Subcutaneous adipose tissue (tissue), 4 donors: ENCODE data around the gene FOCAD. TPM values are rescaled to one million over a fixed set of nuclear protein-coding genes. Genes with fewer than 3 reads are reported as not detected.

Source experiments
- total RNA-seq, 4 donors: library from RNA; depleted of rRNA; stranded (reverse); fragments of >200 nt; gene quantifications; one replicate each; pipeline ENCODE4 v1.1.0, GENCODE V29; 2016
- TF ChIP-seq, protein P1 (sequence below): fragments of 450-650 bp; IDR thresholded peaks from one replicate; pipeline ENCODE4 v1.5.1; 2016; ENCODE audit warnings: low read depth, mild to moderate bottlenecking, control low read depth, antibody characterized with exemption, moderate library complexity

Gene FOCAD
- total RNA-seq, 4 donors from 2014 or later: 24.6 to 31.7 (median 27.5) TPM

- TF ChIP-seq, protein P1, sequence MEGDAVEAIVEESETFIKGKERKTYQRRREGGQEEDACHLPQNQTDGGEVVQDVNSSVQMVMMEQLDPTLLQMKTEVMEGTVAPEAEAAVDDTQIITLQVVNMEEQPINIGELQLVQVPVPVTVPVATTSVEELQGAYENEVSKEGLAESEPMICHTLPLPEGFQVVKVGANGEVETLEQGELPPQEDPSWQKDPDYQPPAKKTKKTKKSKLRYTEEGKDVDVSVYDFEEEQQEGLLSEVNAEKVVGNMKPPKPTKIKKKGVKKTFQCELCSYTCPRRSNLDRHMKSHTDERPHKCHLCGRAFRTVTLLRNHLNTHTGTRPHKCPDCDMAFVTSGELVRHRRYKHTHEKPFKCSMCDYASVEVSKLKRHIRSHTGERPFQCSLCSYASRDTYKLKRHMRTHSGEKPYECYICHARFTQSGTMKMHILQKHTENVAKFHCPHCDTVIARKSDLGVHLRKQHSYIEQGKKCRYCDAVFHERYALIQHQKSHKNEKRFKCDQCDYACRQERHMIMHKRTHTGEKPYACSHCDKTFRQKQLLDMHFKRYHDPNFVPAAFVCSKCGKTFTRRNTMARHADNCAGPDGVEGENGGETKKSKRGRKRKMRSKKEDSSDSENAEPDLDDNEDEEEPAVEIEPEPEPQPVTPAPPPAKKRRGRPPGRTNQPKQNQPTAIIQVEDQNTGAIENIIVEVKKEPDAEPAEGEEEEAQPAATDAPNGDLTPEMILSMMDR: no peak
Measured at GRCh38 chr9:20944507-20944906, 260.4 kb downstream of the FOCAD start.

- TF ChIP-seq, protein P1: no peak
Measured at GRCh38 chr9:20945269-20945668, 261.2 kb downstream of the FOCAD start.

GRCh38 chr9:20945856-20946255 lies 261.8 kb downstream of the FOCAD start:
- TF ChIP-seq, protein P1: no peak

GRCh38 chr9:20948703-20949102 lies 264.6 kb downstream of the FOCAD start:
- TF ChIP-seq, protein P1: no peak

DNA sequence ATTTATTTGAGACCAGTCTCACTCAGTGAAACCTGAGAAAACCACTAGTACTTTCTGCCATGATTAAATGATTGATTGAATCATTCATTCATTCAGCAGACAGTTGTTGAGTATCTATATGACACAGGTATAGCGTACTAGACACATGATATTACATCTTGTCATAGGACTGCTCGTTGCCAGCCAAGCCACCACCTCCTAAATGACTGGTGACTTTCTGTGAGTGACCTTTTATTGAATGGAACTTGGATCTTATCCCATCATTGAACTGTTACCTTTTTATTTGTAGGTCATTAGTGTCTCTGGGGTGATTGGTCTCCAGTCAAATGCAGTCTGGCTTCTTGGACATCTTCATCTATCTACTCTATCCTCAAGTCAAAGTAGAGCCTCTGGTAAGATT lies 266.6 kb downstream of the FOCAD start:
- TF ChIP-seq, protein P1: no peak

- TF ChIP-seq, protein P1: no peak
Measured at GRCh38 chr9:20962536-20963225, 278.6 kb downstream of the FOCAD start.

DNA sequence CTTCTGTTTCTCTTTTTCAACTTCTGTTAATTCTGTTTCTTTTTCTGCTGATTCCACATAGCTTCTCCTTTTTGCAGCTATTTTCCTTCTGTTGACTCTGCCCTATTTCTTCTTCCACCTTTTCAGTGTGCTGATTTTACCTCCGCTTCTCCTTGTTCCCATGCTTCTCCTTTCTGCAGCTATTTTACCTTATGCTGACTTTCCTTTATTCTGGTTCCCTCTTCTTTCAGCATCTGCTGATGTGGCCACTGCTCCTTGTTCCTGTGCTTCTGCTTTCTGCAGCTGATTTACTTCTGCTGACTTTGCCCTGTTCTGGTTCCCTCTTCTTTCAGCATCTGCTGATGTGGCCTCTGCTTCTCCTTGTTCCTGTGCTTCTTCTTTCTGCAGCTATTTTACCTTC lies 288.6 kb downstream of the FOCAD start:
- TF ChIP-seq, protein P1: no peak
